OCI-LY1 (cell line): ENCODE results near the gene INAVA.

Experiments used
- CTCF ChIP-seq: fragments of 200-600 bp; sonication (generic), shearing (Covaris generic); IDR thresholded peaks from 2 replicates; pipeline ENCODE4 v1.5.1; 2017; ENCODE audit warnings: mild to moderate bottlenecking, antibody characterized with exemption, low read length, moderate library complexity, mixed read lengths
- EZH2 ChIP-seq: fragments of 200-600 bp; sonication (generic), shearing (Covaris generic); IDR thresholded peaks from 2 replicates; pipeline ENCODE4 v1.8.0; 2017; ENCODE audit warnings: borderline replicate concordance, mixed run types, mild to moderate bottlenecking, antibody characterized with exemption, low read length, moderate library complexity, mixed read lengths

- TF ChIP-seq CTCF, result no peak
- no peak for TF ChIP-seq EZH2
These were observed 16.7 kb upstream of the INAVA start for GRCh38 chr1:200877839-200878551.
